ENCODE results near the gene TMEM17.
A peak's percentile ranks its signal among the peaks of the same experiment; 100 is the strongest.

TMEM17 gene

GRCh38 chr2:62506421-62506750, 391 bp upstream of the TMEM17 start:
- no peak for DNase-seq

DNA sequence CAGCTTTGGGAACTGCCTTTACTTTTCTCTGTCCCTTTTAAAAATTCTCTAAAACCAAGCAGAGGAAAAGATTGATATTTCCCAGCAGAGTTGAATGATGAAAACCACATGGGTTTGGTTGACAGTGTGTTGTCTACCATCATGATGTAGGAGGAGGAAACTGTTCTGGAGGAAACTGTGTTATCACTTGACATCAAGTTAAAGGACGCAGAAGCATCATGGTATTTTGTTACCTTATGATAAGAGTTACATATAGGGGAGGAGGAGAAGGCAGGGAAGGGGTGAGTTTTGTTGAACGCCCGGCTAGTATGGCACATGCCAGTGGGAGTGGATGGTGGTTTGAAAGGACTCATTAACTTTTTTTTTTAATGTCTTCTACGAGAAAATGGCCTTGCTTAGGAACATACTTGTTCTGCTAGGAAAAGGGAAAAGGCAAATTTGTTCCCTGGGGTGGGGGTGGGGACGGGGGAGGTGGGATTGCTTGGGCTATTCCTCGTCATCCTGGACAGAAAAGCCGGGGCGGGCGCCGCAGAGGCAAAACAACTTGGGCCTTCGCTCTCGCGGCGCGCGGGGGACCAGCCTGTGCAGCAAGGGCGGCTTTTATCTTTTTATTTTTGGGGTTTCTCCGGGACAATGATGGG, 766 bp downstream of the TMEM17 start:
- no peak for DNase-seq

DNA sequence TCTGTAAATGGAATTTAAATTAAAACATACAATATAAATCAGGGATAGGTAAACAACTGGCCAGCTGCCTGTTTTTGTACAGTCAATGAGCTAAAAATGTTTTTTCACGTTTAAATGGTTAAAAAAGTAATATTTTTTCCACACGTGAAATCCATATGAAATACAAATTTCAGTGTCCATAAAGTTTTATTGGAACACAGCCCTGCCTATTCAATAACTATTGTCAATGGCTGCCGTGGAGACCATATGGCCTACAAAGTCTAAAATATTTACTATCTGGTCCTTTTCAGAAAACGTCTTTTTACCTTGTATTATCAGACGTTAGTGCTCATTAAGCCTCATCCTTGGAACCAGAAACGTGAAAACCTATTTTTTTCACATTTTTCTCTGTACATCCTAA, 1.3 kb downstream of the TMEM17 start:
- no peak for DNase-seq

GRCh38 chr2:62501794-62502500, 4.0 kb downstream of the TMEM17 start:
- DNase-seq, result no peak

- DNase-seq, result no peak
Observed at GRCh38 chr2:62501069-62501468, 4.9 kb downstream of the TMEM17 start.

GRCh38 chr2:62499430-62500060, 6.5 kb downstream of the TMEM17 start:
- DNase-seq, result no peak

DNA sequence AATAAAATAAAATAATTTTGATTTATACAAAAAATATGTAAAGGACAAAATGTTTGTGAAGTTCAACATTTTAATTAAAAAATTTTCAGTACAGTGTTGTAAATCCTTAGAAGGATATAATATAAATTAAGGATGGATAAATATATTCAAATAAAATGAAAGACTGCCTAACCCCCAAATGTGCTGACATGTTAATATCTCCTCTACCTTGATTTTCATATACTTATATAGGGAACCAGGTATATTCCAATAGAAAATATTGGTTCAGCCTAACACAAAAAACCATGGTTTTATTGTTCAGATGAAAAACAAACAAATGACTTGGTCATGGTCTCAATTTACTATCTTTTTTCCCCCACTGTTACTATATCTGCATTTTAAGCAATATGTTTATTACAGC, 7.3 kb downstream of the TMEM17 start:
- DNase-seq, result no peak

- no peak for DNase-seq
Observed at GRCh38 chr2:62495761-62496160, 10.2 kb downstream of the TMEM17 start.

DNA sequence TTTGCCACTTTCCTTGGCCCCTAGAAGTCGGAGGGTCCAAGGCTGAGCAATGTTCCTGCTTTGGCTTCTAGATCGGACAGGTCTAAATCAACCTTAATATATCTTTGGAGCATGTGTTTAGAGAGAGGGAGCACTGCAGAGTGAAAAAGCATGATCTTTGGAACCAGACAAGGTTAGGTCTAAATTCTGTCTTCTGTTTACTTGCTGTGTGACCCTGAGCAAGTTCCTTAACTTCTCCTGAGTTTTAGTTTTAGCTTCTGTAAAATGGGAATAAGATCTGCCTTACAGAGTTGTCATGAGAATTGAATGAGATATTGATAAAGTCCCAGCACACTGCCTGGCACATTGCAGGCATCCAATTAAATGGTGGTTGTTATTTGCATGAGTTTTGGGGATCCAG, 13.9 kb downstream of the TMEM17 start:
- DNase-seq, result no peak

DNA sequence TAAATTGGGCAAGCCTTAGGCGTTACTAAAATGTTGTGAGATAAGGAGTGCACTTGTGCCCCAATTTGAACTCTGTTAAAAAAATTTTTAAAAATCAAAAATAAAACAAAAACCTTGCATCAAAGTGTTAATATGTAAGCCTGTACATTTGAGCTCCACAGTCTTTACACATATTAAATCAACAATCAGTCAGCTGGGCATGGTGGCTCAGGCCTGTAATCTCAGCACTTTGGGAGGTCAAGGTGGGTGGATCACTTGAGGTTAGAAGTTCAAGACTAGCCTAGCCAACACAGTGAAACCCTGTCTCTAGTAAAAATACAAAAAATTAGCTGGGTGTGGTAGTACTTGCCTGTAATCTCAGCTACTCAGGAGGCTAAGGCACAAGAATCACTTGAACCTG, 16.3 kb downstream of the TMEM17 start:
- DNase-seq, result no peak

DNA sequence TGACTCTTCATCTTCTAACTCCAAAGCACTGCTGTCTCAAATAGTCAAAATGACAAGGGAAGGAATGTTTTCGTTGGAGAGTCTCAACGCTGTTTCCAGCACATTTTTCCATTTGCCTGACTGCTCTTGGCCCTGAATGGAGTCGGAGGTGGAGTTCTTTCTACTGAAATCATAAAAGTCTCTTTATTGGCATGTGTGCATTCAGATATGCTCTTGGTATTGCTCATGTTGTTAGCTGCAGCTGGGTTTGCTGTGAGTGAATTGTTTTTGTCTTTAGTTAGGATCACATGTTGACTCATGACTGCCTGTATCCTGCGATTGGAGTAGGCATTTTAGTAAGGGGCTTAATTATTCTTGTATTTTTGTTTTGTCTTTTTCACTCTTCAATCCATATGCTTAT, 16.8 kb downstream of the TMEM17 start:
- DNase-seq, result no peak

GRCh38 chr2:62486439-62486765, 19.6 kb downstream of the TMEM17 start:
- DNase-seq, result no peak

DNA sequence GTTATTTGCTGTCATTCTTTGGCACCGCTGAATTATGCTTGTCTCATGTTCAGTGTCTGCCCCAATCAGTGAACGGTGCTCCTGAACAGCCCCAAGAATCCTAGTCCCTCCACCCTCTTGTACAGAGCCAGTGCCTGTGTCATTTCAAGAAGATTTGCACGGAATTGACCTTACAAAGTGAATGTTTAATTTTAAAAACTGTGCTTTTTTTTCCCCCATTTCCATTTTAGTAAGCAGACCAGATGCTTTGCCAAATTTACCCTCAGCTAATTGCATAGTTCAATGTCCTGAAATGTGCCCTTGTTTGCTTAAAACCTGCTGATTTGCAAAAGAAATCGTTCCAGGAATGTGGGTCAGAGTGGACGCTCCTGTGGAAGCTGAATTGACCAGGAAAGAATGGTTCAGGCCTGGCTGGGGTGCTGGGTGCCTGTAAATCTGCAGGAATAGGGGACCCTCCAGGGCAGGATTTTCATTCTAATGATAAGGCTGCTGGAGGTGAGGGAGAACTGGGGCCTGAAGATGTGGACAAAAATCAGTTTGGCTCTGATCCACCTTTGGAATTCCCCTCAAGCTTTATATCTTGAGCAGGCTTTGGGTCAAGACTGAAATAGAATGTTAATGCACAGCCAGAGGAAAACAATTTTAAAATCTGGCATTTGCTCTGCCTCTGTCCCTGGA, 20.1 kb downstream of the TMEM17 start:
- no peak for DNase-seq

- DNase-seq, result no peak
Observed at GRCh38 chr2:62482558-62483352, 23.2 kb downstream of the TMEM17 start.

GRCh38 chr2:62479917-62480316, 26.1 kb downstream of the TMEM17 start:
- no peak for DNase-seq

GRCh38 chr2:62478093-62478580, 27.9 kb downstream of the TMEM17 start:
- no peak for DNase-seq

GRCh38 chr2:62477573-62477972, 28.4 kb downstream of the TMEM17 start:
- DNase-seq, result no peak

DNA sequence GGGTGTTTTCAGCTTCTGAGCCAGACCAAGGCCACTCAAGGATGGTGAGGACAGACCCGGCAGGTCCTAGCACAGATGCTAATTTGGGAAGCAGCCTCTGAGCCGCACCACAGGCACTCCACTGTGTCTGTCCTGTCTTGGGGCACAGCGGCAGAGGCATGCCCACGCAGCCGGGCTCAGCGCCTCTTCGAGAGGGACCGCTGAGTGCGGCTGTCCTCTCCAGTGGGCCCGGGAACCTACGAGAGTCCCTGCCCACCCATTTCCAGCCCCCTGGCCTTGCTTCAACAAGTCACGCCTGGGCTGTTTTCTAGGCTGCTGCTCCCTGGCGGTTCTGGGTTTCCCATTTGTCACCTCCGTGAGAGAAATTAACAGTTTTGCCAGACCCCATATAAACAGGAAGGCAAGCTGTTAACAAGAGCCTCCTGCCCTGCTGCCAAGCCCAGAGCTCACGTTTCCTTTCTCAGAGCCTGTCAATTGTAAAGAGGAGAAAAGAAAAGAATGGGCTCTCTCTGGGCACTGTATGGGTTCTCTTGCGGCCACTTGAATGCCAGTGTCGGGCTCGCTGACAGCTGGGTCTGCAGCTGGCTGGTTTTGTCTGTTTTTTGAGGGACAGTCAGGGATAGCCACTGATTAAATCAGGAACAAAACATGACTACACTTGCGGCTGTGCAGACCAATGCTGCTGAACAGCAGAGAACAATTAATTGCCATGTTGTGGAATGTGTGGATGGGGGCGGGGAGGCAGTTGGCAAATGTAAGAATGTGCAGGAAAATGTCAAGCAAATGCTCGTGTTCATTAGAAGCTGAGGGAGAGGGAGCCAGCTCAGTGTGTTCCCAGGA, 30.6 kb downstream of the TMEM17 start:
- peak; percentile 73 for DNase-seq

DNA sequence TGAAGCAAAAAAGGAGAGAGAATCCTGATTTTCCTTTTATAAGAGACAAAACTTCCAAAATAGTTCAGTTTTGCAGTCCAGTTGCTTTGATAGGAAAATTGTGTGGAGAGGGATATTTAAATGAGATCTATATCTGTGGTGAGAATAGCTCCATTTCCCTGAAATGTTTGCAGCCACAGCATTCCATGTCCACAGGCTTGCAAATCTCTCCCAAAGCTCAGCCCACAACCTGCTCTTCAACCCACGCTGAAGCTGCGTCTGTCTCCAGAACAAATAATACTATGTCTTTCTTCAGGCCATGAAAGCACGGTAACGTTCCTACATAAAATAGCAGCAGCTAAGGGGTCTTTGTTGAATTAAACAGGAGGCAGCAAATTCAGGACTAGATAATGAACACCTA, 31.8 kb downstream of the TMEM17 start:
- no peak for DNase-seq

GRCh38 chr2:62473246-62473827, 32.7 kb downstream of the TMEM17 start:
- no peak for DNase-seq

- no peak for DNase-seq
Observed at GRCh38 chr2:62472312-62472711, 33.7 kb downstream of the TMEM17 start.

GRCh38 chr2:62471816-62472215, 34.2 kb downstream of the TMEM17 start:
- no peak for DNase-seq

Data from NCI-H1694 (cell line).